ENCODE results near the gene ZNF330.

The ZNF330 gene

GRCh38 chr4:141207961-141208360 lies 12.7 kb upstream of the ZNF330 start:
- H4K20me1 ChIP-seq (ENCODE audit: control insufficient read depth, insufficient read depth, low read depth, low read length), result no peaks in the 10 kb centered on the region
- no peak overlapping the region for H3K4me3 ChIP-seq (ENCODE audit: low read length)
- H3K4me1 ChIP-seq (ENCODE audit: control insufficient read depth, low read length), result no peaks in the 10 kb centered on the region
- no peaks in the 10 kb centered on the region for H3K36me3 ChIP-seq (ENCODE audit: control insufficient read depth, low read length)
- no peaks in the 10 kb centered on the region for H3K9me3 ChIP-seq (ENCODE audit: control insufficient read depth, insufficient read depth, low read length)
- H3K27me3 ChIP-seq (ENCODE audit: control insufficient read depth, low read length), result peaks cover 9% of the 10 kb centered on the region
- TF ChIP-seq CTCF (IDR thresholded peaks at IDR 0.05; ENCODE audit: low read depth, low read length, poor library complexity, severe bottlenecking) (no peak), EZH2phosphoT487 (IDR thresholded peaks at IDR 0.05; ENCODE audit: borderline replicate concordance, low read length) (no peak)
- no peak overlapping the region for H3K27ac ChIP-seq (ENCODE audit: low read depth, low read length)
- H3F3A ChIP-seq (ENCODE audit: control insufficient read depth, insufficient read depth), result no peaks in the 10 kb centered on the region
- H3K9me2 ChIP-seq (replicated peaks; ENCODE audit: control insufficient read depth, low read length), result no peaks in the 10 kb centered on the region
- no peak overlapping the region for H3K4me2 ChIP-seq (ENCODE audit: low read length)
- no peaks in the 10 kb centered on the region for H3K79me2 ChIP-seq (ENCODE audit: control insufficient read depth, low read length)

- no peaks in the 10 kb centered on the region for H3F3A ChIP-seq (ENCODE audit: control insufficient read depth, insufficient read depth)
- peaks cover 9% of the 10 kb centered on the region for H3K27me3 ChIP-seq (ENCODE audit: control insufficient read depth, low read length)
- H4K20me1 ChIP-seq (ENCODE audit: control insufficient read depth, insufficient read depth, low read depth, low read length), result no peaks in the 10 kb centered on the region
- no peaks in the 10 kb centered on the region for H3K36me3 ChIP-seq (ENCODE audit: control insufficient read depth, low read length)
- no peak overlapping the region for H3K4me3 ChIP-seq (ENCODE audit: low read length)
- no peaks in the 10 kb centered on the region for H3K4me1 ChIP-seq (ENCODE audit: control insufficient read depth, low read length)
- no peak overlapping the region for H3K4me2 ChIP-seq (ENCODE audit: low read length)
- no peak for TF ChIP-seq EZH2phosphoT487 (IDR thresholded peaks at IDR 0.05; ENCODE audit: borderline replicate concordance, low read length)
- TF ChIP-seq CTCF (IDR thresholded peaks at IDR 0.05; ENCODE audit: low read depth, low read length, poor library complexity, severe bottlenecking), result no peak
- H3K79me2 ChIP-seq (ENCODE audit: control insufficient read depth, low read length), result no peaks in the 10 kb centered on the region
- no peaks in the 10 kb centered on the region for H3K9me3 ChIP-seq (ENCODE audit: control insufficient read depth, insufficient read depth, low read length)
- no peaks in the 10 kb centered on the region for H3K9me2 ChIP-seq (replicated peaks; ENCODE audit: control insufficient read depth, low read length)
- H3K27ac ChIP-seq (ENCODE audit: low read depth, low read length), result no peak overlapping the region
These were observed 10.5 kb upstream of the ZNF330 start for GRCh38 chr4:141210168-141210567.

GRCh38 chr4:141213550-141213991 lies 7.1 kb upstream of the ZNF330 start:
- Histone ChIP-seq H3K9me3 (ENCODE audit: control insufficient read depth, insufficient read depth, low read length) (no peaks in the 10 kb centered on the region), H3K4me2 (ENCODE audit: low read length) (no peak overlapping the region), H3K27ac (ENCODE audit: low read depth, low read length) (no peak overlapping the region), H3F3A (ENCODE audit: control insufficient read depth, insufficient read depth) (no peaks in the 10 kb centered on the region), H3K9me2 (replicated peaks; ENCODE audit: control insufficient read depth, low read length) (no peaks in the 10 kb centered on the region), H3K79me2 (ENCODE audit: control insufficient read depth, low read length) (no peaks in the 10 kb centered on the region), H3K4me3 (ENCODE audit: low read length) (no peak overlapping the region), H3K27me3 (ENCODE audit: control insufficient read depth, low read length) (peaks cover 9% of the 10 kb centered on the region), H4K20me1 (ENCODE audit: control insufficient read depth, insufficient read depth, low read depth, low read length) (no peaks in the 10 kb centered on the region), H3K36me3 (ENCODE audit: control insufficient read depth, low read length) (no peaks in the 10 kb centered on the region), H3K4me1 (ENCODE audit: control insufficient read depth, low read length) (no peaks in the 10 kb centered on the region)
- TF ChIP-seq EZH2phosphoT487 (IDR thresholded peaks at IDR 0.05; ENCODE audit: borderline replicate concordance, low read length) (no peak), CTCF (IDR thresholded peaks at IDR 0.05; ENCODE audit: low read depth, low read length, poor library complexity, severe bottlenecking) (no peak)

Data from DOHH2 (cell line).